GM18909 (cell line): ENCODE results near the gene SH3PXD2A.

Experiments used
- ATAC-seq: cut with Tn5 transposase; IDR thresholded peaks from one replicate; pipeline ENCODE4 v1.9.1; 2021; ENCODE audit warnings: mild to moderate bottlenecking; ENCODE audit not compliant: unreplicated experiment, poor library complexity

Gene SH3PXD2A

DNA sequence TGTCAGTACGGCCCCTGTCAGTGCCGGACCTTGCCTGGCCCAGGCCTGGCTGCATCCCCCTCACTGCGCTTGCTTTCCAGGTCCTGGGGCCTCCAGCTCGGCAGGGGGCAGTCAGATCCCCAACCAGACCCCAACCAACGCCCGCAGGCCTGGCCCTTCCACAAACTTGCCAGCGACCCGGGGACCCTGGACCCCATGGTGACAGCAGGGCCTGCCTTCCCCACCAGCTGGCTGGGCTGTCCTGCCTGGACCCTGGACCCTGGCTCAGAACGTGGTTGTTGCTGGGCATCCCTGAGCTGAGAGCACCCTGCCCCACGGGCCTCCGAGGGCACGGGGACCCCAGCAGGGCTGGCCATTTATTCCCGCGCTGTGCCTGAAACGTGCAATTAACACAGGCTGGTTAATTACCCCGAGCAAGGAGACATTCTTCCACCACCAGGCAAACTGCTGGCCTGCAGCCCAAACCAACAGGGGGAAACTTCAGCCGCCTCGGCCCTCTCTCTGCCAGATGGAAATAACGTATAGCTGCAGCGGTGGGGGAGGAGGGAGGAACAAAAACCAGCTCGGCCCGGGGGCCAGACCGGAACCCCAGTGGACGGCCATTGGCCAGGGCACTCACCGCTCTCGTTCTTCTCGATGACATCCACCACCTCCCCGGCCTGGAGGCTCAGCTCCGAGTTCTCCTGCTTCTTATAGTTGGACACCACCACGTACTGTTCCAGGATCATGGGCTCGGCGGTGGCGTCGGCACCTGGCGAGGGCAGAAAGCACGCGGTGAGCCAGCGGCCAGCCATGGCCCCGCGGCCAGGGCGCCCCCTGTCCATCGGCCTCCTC lies 194.8 kb downstream of the SH3PXD2A start:
- ATAC-seq = peak; percentile 24

DNA sequence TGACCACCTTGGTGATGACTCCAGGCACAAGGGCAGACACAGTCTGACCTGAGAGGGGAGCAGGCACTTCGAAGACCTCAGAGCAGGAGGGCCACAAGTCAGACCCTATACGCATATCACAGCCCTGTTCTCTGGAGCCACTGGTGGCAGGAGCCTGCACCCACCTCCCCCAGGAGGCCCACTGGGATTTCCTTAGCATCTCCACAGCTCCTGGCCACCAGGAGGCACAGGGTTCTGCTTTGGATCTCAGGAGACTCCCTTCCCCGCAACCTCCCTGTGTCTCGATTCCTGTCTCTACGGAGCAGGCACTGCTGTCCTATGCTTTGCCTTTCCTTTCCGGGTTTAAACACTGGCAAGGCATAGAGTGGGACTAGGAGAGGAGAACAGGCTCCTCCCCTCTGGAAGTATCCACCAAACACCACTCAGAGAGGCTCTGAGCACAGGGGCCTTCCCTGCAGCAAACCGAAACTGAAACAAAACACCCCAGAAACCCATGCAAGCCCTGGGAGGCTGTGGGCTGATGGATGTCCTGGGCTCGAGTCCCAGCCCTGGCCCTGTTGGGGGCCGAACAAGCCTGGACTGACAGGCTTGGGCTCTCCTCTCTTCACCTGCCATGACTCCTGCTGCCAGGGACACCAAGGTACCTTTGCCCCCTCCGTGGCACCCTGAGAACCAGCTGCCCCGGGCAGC lies 195.6 kb downstream of the SH3PXD2A start:
- ATAC-seq = peak; percentile 87

DNA sequence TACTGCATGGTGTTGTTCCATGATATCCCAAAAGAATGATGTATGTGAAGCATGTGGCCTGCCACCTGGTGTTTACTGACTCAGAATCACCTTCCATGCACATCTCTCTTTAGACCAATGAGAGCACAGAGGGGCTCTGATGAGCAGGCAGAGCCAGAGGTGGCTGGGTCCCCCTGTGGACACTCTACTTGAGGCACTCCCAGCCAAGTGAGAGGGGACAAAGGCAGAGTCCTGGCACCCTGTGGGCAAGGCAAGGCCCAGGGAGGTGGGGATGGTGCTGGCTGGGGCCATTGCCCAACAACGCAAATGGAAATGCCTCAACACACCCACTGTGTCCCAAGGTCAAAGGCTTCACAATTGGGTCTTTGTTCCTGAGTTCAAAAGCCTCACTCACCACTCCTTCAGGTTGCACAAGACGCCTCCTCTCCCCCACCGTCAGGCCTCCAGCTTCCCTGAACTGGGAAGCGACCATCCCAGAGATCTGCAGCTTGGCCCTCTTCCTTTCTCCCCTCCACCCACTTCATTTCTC lies 197.3 kb downstream of the SH3PXD2A start:
- no peak for ATAC-seq

DNA sequence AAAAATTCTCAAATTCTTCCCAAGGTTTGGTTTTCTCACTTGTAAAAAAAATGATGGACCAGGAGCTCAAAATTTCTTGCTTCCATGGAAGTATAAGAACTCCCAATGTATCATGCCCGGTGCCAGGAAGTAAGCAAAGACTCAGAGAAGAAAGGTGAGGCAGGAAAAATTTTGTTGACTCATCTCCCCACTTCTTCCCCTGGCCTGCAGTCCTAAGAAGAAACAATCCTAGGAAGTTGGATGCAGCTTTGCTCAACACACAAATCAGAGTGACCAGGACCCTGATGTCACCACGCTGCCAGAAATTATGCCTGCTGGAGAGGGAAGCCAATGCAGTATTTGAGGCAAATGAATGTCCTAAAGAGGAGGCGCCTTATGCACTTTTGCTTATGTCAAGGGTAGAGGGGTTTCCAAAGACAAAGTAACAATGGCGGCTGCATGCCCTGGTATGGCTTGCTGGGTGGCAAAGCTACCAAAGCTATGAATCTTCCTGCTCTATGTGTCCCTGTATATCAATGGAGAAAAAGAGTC lies 198.2 kb downstream of the SH3PXD2A start:
- no peak for ATAC-seq

DNA sequence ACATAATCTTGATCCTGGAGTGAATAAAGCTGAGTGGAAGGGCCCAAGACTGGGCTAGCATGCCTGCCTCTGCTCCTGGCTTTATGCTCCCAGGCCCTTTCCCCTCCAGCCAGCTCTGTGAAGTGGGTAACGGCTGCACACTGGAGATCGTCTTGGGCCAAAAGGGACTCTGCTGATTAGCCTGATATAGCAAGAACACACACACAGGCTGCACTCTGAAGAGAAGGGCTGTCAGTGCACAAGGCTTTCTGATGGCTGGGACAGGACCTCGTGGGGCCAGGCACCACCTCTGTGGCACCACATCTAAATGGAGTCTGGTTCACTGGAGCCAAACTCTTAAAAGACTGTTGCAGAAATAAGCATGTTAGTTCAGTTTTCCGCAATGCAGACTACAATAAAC lies 200.5 kb downstream of the SH3PXD2A start:
- no peak for ATAC-seq

DNA sequence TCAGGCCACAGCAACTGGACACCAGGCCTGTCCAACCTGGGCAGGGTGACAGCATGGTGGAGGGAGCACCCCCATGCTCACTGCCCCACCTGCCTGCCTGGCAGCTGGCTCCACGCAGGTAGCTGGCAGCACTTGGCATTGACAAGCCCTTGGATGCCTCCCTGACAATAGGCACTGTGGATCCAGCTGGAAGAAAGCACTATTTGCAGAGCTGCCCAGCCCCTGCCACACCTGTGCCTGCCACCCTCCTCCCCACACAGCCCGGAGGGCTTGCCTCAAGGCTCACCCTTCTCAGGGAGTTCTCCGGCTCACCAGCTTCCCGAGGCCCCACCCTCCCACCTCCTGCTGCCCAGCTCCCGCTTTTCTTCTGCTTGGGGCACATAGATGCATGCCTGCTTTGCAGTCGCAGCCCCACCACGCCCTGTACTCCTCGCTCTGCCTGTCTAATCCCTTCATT lies 201.8 kb downstream of the SH3PXD2A start:
- no peak for ATAC-seq

DNA sequence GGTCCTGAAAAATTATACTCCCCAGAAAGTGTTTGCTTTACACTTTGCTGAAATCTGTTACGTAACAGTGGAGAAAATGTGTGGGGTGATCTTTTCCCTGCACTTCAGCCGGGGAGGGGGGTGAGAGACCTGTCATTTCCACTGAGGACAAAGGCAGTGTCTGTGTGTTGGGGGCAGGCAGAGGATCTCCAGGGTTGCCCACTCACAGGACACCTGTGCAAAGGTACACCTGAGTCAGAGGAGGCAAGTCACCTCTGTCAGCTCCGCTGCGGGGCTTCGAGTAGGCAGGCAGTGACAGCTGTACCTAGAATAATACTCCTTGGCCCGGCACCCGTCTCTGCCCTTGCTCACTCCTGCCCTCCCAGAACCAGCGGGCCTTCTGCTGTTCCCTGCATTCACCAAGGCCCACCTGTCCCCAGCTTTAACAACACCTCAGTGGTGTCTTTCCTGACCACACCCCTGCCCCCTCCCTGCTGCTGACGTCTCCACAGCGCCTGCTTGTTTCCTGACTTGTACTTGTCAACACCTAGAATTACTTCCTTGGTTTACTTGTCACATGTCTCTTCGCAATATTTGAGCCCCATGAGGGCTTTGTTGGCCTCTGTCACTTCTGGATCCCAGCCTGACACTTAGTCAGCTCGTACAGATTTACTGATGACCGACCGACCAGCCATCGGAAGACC lies 202.6 kb downstream of the SH3PXD2A start:
- no peak for ATAC-seq

DNA sequence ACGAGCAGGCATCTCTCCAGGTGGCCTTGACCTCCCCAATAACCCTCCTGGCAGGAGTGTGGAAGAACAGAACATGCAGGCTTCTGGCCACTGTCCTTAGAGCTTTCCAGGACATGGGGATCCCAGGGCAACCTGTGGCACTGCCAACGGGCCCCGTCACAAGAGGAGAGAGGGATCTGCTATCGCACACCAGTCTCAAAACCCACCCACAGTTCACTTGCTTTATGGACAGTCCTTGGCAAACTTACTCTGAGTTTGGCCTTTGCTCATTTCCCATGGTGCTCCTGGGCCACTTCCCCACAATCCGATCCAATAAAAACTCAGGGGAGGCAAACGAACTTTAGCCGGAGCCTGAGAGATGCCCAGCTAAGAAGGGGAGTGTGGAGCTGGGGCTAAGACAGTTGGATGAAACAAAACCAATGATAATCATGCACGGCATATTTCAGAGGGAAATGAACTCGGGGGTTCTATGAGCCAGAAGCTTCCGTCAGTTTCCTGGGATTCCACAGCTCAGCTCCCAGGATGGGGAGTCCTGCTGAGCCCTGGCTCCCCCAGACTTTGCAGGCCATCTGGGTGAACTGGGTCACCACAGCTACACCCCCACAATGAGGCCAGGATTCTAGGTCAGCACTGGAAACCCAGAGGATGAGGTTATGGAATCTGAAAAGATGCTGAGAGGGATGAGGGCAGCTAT lies 203.4 kb downstream of the SH3PXD2A start:
- ATAC-seq = no peak

DNA sequence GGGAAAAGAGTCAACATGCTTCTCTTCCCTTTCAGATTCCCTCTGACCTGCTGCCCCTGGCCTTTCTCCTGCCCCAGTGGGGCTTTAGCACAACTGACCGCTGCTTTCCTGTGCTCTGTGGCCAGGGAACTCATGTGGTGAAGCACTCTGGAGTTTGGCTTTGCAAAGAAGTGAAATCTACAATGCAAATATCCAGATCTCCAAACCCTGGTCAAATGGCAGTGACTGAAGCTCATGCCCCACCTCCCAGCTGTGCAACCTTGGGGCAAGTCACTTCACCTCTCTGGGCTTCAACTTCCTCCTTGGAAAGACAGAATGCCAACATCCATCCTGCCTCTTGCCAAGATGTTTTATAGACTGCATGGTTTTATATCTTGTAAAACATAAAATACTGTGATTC lies 204.0 kb downstream of the SH3PXD2A start:
- no peak for ATAC-seq

DNA sequence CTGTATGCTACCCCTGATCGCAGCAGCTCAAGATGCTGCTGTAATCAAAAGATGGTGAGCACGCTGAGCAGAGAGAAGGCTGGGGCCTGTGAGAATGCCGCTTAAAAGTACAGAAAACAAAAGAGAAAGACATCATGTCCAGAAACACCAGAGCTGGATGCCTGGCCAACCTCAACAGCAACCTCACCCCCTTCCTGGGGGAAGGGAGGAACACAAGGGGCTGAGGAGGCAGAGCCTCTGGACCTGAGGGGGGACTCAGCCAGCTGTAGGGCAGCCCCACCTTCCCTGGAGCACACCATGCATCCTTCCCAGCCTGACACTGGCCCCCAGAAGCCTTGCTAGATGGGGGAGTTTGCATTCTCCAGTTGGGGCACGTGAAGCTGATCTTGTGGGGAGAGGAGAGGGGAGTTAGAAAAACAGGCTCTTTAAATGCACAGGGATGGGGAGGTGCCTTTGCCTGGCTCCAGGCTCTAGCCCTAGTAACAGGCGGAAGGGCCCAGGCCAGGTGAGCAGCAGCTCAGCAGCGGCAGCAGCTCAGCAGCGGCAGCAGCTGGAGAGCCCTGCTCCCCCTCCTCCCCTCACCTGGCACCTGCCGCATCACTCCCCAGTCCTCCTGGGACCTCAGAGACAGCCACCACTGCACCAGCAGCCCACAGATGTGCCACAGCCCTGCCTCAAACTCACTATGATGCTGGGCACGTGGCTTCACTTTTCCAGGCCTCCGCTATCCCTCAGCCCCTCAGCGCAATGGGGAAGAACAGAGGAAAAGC lies 205.5 kb downstream of the SH3PXD2A start:
- no peak for ATAC-seq

DNA sequence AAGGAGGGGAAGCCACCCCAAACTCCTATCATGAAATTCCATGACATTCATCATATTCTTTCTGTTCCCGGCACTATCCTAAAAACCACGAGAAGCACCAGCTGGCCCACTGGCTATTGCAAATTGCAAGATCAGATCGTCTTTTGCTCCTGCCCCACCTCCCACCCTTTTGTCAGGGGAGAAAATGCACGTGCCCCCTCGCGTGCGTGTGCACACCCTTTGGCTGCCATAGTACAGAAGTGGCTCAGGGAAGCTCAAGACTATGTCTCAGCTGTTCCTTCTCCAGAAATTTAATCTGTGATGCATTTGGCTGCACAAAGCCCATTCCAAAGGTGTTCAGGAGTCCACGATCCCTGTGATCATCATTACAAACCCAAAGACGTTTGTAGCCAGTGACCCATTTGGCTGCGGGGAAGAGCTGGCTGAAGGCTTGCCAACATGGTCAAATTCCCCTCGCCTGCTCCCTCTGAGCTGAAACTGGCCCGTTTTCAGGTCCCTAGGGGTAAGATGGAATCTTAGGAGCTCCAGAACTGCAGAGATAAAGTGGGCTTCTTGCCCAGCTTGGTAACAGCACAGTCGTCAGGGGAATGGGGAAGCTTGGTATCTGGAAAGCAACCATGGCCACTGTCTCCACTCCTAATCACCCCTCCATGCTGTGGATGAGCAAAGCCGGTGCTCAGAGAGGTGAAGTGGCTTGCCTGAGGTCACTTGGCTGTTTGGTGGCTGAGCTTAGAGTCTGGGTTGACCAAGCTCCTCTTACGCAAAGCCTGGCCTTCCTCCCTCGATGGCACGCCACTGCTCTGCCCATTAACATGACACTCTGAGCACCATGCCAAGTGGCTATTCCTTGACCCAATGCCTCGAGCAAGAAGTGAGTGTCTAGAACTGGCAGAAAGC lies 206.5 kb downstream of the SH3PXD2A start:
- ATAC-seq = no peak

DNA sequence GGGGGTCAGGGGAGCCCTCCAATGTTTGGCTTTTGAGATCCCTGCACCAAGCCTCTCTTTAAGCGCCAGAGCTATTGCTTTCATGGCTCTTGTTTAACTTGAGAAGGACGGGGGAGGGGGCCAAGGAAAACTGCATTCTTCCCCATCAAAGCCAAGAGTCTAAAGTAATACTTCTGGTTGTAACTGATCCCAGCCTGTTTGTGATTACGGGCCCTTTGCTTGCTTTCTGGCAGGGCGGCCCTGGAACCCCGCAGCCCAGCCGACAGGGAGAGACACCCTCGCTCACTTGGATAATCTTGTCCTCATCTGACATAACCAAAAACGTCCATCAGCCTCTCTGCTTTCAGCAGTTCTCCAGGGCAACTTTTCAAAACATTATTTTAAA lies 207.1 kb downstream of the SH3PXD2A start:
- no peak for ATAC-seq

DNA sequence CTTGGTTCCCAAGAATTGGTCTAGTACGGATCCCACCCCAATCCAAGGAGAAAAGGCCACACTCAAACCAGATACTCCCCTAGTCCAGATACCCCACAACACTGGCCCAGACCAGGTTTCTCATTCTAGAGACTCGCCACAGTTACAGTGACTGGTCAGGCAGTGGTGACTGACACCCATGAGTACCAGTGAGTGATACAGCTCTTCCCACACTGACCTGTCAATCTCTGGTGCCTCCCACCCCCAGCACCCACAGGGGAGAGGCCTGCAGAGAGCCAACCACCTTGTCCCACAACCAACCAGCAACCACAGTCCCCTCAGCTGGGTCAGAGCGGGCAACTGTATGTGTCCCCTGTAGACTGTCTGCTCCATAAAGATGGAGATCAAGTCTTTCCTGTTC lies 209.1 kb downstream of the SH3PXD2A start:
- ATAC-seq = no peak

DNA sequence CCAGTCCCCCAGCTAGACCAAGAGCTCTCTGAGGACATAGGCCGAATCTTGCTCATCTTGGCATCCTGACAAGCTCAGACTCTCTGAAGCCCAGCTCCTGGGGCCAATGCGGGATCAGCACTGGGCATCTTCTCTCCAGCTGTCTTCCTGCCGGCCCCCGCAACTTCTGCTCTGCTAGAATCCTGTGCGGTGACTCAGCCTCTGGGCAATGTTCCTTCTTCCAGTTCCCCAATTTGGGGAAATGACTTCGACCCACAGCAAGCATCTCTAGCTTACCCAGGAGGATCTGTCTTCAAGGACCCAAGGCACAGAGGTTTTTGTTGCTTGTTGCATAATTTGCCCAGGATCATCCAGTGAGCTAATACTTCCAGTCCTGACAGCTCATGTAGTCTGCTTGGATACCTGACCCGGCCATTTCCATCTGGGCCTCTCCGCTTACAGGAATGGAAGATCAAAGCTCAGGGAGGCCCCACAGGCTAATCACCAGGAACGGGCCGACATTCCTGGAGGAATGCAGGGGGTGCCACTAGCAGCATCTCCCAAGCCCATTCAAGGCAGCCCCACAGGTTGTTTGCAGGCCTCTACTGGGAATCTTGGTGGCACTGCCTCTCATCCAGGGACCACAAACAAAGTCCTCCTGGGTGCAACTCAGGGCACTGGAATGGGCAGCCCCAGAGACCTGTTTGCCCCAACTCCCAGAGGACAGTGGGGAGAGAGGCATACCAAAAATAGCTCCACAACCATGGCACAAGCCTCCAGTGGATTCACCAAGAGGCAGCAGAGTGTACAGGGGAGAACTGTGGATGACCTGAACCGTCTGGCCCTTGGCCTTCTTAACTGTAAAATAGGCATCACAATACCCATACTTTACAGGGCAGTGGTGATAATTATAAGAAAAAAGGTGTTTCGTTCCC lies 210.0 kb downstream of the SH3PXD2A start:
- no peak for ATAC-seq

DNA sequence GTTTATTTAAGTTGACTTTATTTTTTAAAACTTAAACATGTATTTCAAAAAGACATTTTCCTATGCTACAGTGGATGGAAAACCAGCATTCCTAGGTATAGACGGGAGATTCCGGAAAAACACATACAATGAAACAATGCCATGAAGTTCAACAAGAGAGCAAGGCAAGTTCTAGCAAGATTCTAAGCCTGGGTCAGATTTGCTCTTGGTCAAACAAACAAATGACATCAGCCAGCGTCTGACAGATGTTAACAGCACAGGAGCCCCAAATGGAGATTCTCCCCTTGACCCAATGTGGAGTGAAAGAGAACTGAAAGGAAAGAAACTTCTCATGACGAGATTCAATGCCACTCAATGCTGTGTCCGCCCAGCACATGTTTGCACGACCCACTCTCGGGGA lies 212.0 kb downstream of the SH3PXD2A start:
- ATAC-seq = no peak

DNA sequence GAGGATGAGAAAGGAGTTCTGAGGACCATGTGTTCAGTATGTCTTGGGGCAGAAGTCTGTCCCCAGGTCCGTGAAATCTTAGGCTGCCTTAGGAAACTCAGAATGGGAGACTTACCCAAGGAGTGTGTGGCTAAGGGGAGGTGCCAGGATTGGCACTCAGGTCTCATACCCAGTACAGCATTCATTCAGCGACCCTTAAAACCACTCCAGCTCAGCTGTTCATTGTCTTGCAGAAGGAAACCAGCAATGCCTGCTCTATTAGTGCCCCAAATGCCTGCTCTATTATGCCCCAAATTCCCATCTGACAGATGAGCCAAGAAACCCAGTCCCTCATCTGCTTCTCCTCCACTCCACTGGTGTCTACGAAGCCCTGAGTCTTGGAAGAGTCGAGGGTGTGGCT lies 214.1 kb downstream of the SH3PXD2A start:
- ATAC-seq = no peak

DNA sequence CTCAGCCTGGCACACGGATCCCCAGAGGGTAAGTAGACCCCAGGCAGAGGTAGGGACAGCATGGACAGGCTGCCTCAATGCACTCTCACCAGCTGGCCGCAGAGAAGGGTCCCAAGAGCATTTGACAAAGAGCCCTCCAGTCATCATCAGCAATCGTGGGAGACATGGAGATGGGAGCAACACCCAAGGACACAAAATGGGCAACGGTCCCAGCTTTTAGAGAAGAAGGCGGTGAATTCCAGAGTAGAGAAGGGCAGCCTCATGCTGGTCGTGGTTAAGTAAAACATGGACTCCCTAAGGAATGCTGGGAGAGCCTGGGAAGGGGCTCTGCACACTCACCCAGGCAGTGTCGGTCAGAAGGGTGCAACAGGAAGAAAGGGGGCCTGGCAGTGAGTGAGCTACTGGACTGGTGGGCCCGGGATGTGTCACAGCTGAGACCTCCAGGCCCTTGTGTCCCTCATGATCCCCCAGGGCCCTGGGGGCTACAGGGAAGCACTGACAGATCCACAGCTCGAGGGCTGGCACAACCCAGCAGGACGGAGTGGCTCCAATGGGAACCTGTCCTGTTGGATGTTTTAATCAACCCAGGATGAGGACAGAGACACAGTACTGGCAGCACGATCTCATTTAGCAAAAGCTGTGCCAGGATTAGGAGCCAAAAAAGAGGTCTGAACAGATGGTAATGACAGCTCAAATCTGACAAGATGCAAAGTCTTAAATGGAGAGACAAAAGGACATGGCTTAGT lies 214.8 kb downstream of the SH3PXD2A start:
- no peak for ATAC-seq
